Smooth muscle cell (in vitro differentiated cells): ENCODE measurements around the gene TEX30. TPM values are rescaled to one million over a fixed set of nuclear protein-coding genes. Genes with fewer than 3 reads are reported as not detected.

Experiments
- DNase-seq: peaks from one replicate; lab custom pipeline; 2025; ENCODE audit not compliant: unreplicated experiment; lab: John Stamatoyannopoulos, UW
- H2AFZ ChIP-seq: fragments of 200-600 bp; sonication (generic); 2 replicates; pipeline ENCODE4 v1.6.0; 2016; ENCODE audit warnings: antibody characterized with exemption, low read depth, mild to moderate bottlenecking
- H3F3A ChIP-seq: fragments of 200-600 bp; sonication (generic); 2 replicates; pipeline ENCODE4 v1.6.0; 2017; ENCODE audit warnings: antibody characterized with exemption, low read depth
- H3K27ac ChIP-seq: fragments of 200-600 bp; sonication (generic); 2 replicates; pipeline ENCODE4 v1.5.1; 2016; ENCODE audit warnings: low read depth, mild to moderate bottlenecking
- H3K27me3 ChIP-seq: fragments of 200-600 bp; sonication (generic); 2 replicates; pipeline ENCODE4 v1.6.1; 2016; ENCODE audit warnings: low read depth, mild to moderate bottlenecking
- H3K36me3 ChIP-seq: fragments of 200-600 bp; sonication (generic); 2 replicates; pipeline ENCODE4 v1.5.1; 2016; ENCODE audit warnings: low read depth
- H3K4me1 ChIP-seq: fragments of 200-600 bp; sonication (generic); 2 replicates; pipeline ENCODE4 v1.5.1; 2016; ENCODE audit warnings: low read depth
- H3K4me2 ChIP-seq: fragments of 200-600 bp; sonication (generic); 2 replicates; pipeline ENCODE4 v1.6.0; 2016; ENCODE audit warnings: mild to moderate bottlenecking
- H3K4me3 ChIP-seq: fragments of 200-600 bp; sonication (generic); 2 replicates; pipeline ENCODE4 v1.5.1; 2016; ENCODE audit warnings: mild to moderate bottlenecking
- H3K79me2 ChIP-seq: fragments of 200-600 bp; sonication (generic); 2 replicates; pipeline ENCODE4 v1.6.0; 2016; ENCODE audit warnings: low read depth, mild to moderate bottlenecking
- H3K9ac ChIP-seq: fragments of 200-600 bp; sonication (generic); 2 replicates; pipeline ENCODE4 v1.6.0; 2016; ENCODE audit warnings: low read depth
- H3K9me3 ChIP-seq: fragments of 200-600 bp; sonication (generic); replicated peaks from 2 replicates; pipeline ENCODE4 v1.5.1; 2016; ENCODE audit warnings: low read depth
- H4K20me1 ChIP-seq: fragments of 200-600 bp; sonication (generic); 2 replicates; pipeline ENCODE4 v1.6.0; 2016; ENCODE audit warnings: low read depth
- CTCF ChIP-seq: fragments of 200-600 bp; sonication (generic); IDR thresholded peaks from 2 replicates; pipeline ENCODE4 v1.5.1; 2017; ENCODE audit warnings: borderline replicate concordance, mild to moderate bottlenecking, antibody characterized with exemption; ENCODE audit not compliant: insufficient read depth, poor library complexity, severe bottlenecking
- WGBS: methylation state at CpG from one replicate; pipeline ENCODE4 v1.1.7; 2016; ENCODE audit warnings: low lambda C conversion rate; 5-methylcytosine and 5-hydroxymethylcytosine counted together
- polyA plus RNA-seq: library from polyadenylated mRNA; unstranded; fragments of >200 nt; fragmentation: Nextera tagmentation; extraction: Ambion mirVana; gene quantifications from 2 replicates; pipeline ENCODE4 v1.2.1, GENCODE V29; 2016
- total RNA-seq: library from RNA; depleted of rRNA; stranded (reverse); fragments of >200 nt; gene quantifications from 2 replicates; pipeline ENCODE4 v1.2.3, GENCODE V29; 2014

Gene TEX30
- total and polyA plus RNA-seq, 2 experiments from 2014 or later: 14.0 to 17.4 TPM

GRCh38 chr13:102751886-102752285, 21.7 kb downstream of the TEX30 start:
- no peak overlapping the region for H3K4me2 ChIP-seq
- H3K27ac ChIP-seq: no peak overlapping the region
- TF ChIP-seq CTCF: no peak
- H3K9ac ChIP-seq: no peak overlapping the region
- WGBS: 89% methylated on average over 3 of the region's 3 CpGs
- peaks cover 4% of the 10 kb centered on the region for H3K9me3 ChIP-seq
- no peaks in the 10 kb centered on the region for H3K36me3 ChIP-seq
- H3F3A ChIP-seq: no peaks in the 10 kb centered on the region
- H3K4me3 ChIP-seq: no peak overlapping the region
- no peaks in the 10 kb centered on the region for H3K4me1 ChIP-seq
- no peaks in the 10 kb centered on the region for H3K27me3 ChIP-seq
- DNase-seq: no peak
- no peaks in the 10 kb centered on the region for H4K20me1 ChIP-seq
- no peak overlapping the region for H2AFZ ChIP-seq
- no peaks in the 10 kb centered on the region for H3K79me2 ChIP-seq

GRCh38 chr13:102742506-102742905, 31.1 kb downstream of the TEX30 start:
- Histone ChIP-seq H3K4me2 (no peak overlapping the region), H3K9me3 (peaks cover 4% of the 10 kb centered on the region), H4K20me1 (no peaks in the 10 kb centered on the region), H3K4me3 (no peak overlapping the region), H3K4me1 (no peaks in the 10 kb centered on the region), H3K27ac (no peak overlapping the region), H3K27me3 (peaks cover 4% of the 10 kb centered on the region), H2AFZ (no peak overlapping the region), H3K79me2 (no peaks in the 10 kb centered on the region), H3K36me3 (no peaks in the 10 kb centered on the region), H3K9ac (no peak overlapping the region), H3F3A (no peaks in the 10 kb centered on the region)
- DNase-seq: no peak
- no peak for TF ChIP-seq CTCF

GRCh38 chr13:102742101-102742500, 31.5 kb downstream of the TEX30 start:
- H3K27me3 ChIP-seq: peaks cover 4% of the 10 kb centered on the region
- H3K79me2 ChIP-seq: no peaks in the 10 kb centered on the region
- no peak overlapping the region for H3K4me3 ChIP-seq
- H3F3A ChIP-seq: no peaks in the 10 kb centered on the region
- no peaks in the 10 kb centered on the region for H3K4me1 ChIP-seq
- no peak for TF ChIP-seq CTCF
- no peaks in the 10 kb centered on the region for H3K36me3 ChIP-seq
- WGBS: 38% methylated on average over 1 of the region's 1 CpG
- no peak for DNase-seq
- no peak overlapping the region for H3K4me2 ChIP-seq
- H4K20me1 ChIP-seq: no peaks in the 10 kb centered on the region
- no peak overlapping the region for H2AFZ ChIP-seq
- no peak overlapping the region for H3K9ac ChIP-seq
- H3K27ac ChIP-seq: no peak overlapping the region
- H3K9me3 ChIP-seq: peaks cover 4% of the 10 kb centered on the region

- no peaks in the 10 kb centered on the region for H3K9me3 ChIP-seq
- no peak for DNase-seq
- H3K9ac ChIP-seq: no peak overlapping the region
- no peaks in the 10 kb centered on the region for H3K4me1 ChIP-seq
- no peak overlapping the region for H3K27ac ChIP-seq
- H3K79me2 ChIP-seq: no peaks in the 10 kb centered on the region
- H3K4me2 ChIP-seq: no peak overlapping the region
- no peak for TF ChIP-seq CTCF
- no peak overlapping the region for H2AFZ ChIP-seq
- H3K4me3 ChIP-seq: no peak overlapping the region
- H3K36me3 ChIP-seq: no peaks in the 10 kb centered on the region
- 82% methylated on average over 8 of the region's 8 CpGs for WGBS
- H4K20me1 ChIP-seq: no peaks in the 10 kb centered on the region
- H3F3A ChIP-seq: no peaks in the 10 kb centered on the region
- no peaks in the 10 kb centered on the region for H3K27me3 ChIP-seq
Measured at GRCh38 chr13:102729560-102730270, 43.9 kb downstream of the TEX30 start.
